ENCODE data around the gene MTURN.

DNA sequence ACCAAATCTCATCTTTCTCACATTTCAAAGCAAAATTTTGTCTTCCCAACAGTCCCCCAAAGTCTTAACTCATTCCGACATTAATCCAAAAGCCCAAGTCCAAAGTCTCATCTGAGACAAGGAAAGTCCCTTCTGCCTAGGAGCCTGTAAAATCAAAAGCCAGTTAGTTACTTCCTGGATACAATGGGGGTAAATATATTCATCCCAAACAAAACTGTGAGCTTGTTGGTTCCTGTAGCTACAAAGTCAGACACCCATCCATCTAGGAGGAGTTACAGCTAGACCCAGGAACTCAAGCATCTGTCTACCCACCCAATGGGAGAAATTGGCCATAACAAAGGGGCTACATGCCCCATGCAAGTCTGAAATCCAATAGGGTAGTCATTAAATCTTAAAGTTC, 51.9 kb downstream of the MTURN start:
- no peak for TF ChIP-seq CTCF (IDR thresholded peaks at IDR 0.05 in 2 of 3, conservative IDR thresholded peaks at IDR 0.05 in 1 of 3; ENCODE audit: insufficient read depth in 2 of 3, low read depth in 1 of 3, low read length in 3 of 3)
- no peak for TF ChIP-seq EZH2 (IDR thresholded peaks at IDR 0.05; ENCODE audit: borderline replicate concordance, low read depth, low read length)
- TF ChIP-seq POLR2A (conservative IDR thresholded peaks at IDR 0.05), result no peak
- TF ChIP-seq, protein P1, sequence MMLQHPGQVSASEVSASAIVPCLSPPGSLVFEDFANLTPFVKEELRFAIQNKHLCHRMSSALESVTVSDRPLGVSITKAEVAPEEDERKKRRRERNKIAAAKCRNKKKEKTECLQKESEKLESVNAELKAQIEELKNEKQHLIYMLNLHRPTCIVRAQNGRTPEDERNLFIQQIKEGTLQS (IDR thresholded peaks at IDR 0.05), result no peak
- TF ChIP-seq, protein P1 (CRISPR knock-in tag; conservative IDR thresholded peaks at IDR 0.05), result no peak
- no peak for TF ChIP-seq ETV6 (IDR thresholded peaks at IDR 0.05; ENCODE audit: borderline replicate concordance in 1 of 2, low read depth in 2 of 2, low read length in 1 of 2)
- no peak for TF ChIP-seq ETV6 (CRISPR knock-in tag; IDR thresholded peaks at IDR 0.05; ENCODE audit: borderline replicate concordance)
- no peak for TF ChIP-seq U2AF2 (optimal IDR thresholded peaks at IDR 0.05; ENCODE audit: low read depth, low read length)
- no peak for TF ChIP-seq TEAD1 (CRISPR knock-in tag; IDR thresholded peaks at IDR 0.05)
- TF ChIP-seq SMARCA4 (IDR thresholded peaks at IDR 0.05), result no peak
- no peak for TF ChIP-seq EP300 (IDR thresholded peaks at IDR 0.05; ENCODE audit: low read length)
